ENCODE measurements around the gene ADAMTS18. TPM values are rescaled to one million over a fixed set of nuclear protein-coding genes. Genes with fewer than 3 reads are reported as not detected.

The ADAMTS18 gene
- polyA plus RNA-seq, 1 donor (not counting 4 experiments of a cell fraction or from before 2014, with no cell fraction given): not detected

GRCh38 chr16:77364770-77365169, 70.1 kb downstream of the ADAMTS18 start:
- TF ChIP-seq CTCF (optimal IDR thresholded peaks at IDR 0.05 in 1 of 3, IDR thresholded peaks at IDR 0.05 in 1 of 3, conservative IDR thresholded peaks at IDR 0.05 in 1 of 3; ENCODE audit: extremely low read depth in 1 of 3, insufficient read depth in 2 of 3, low read length in 3 of 3): no peak
- TF ChIP-seq EZH2 (IDR thresholded peaks at IDR 0.05; ENCODE audit: low read length): no peak
- H3K9ac ChIP-seq (ENCODE audit: control insufficient read depth, extremely low read depth, insufficient read depth, low read length): no peak overlapping the region
- no peaks in the 10 kb centered on the region for H3K79me2 ChIP-seq (ENCODE audit: control insufficient read depth, insufficient read depth, low read length)
- no peaks in the 10 kb centered on the region for H3K4me1 ChIP-seq (ENCODE audit: control insufficient read depth, extremely low read depth, insufficient read depth, low read length)
- no peak overlapping the region for H2AFZ ChIP-seq (ENCODE audit: control insufficient read depth, low read length)
- H3K4me3 ChIP-seq (ENCODE audit: control insufficient read depth in 2 of 3, extremely low read depth in 1 of 3, insufficient read depth in 2 of 3, low read depth in 1 of 3, low read length in 3 of 3): no peak overlapping the region
- H3K27ac ChIP-seq (ENCODE audit: control insufficient read depth, insufficient read depth, low read length): no peak overlapping the region
- dilution Hi-C loops (cut with MboI; ENCODE audit: extremely low pct_ligation_motif_present, low sequenced_read_pairs): no loop called here
- no peaks in the 10 kb centered on the region for H3K27me3 ChIP-seq (ENCODE audit: control insufficient read depth, extremely low read depth, insufficient read depth, low read length)
- FAIRE-seq (no peak), DNase-seq (ENCODE audit: low read depth, low spot score) (no peak)
- no peak overlapping the region for H3K4me2 ChIP-seq (ENCODE audit: control insufficient read depth, extremely low read depth, insufficient read depth, low read depth, low read length)
- H3K36me3 ChIP-seq (ENCODE audit: control insufficient read depth in 2 of 2, extremely low read depth in 1 of 2, insufficient read depth in 2 of 2, low read length in 2 of 2): no peaks in the 10 kb centered on the region
- no peaks in the 10 kb centered on the region for H3K9me3 ChIP-seq (ENCODE audit: control insufficient read depth, low read depth, low read length)
- no peaks in the 10 kb centered on the region for H3K9me1 ChIP-seq (ENCODE audit: control insufficient read depth, extremely low read depth, insufficient read depth, low read length)
- no peaks in the 10 kb centered on the region for H4K20me1 ChIP-seq (ENCODE audit: control insufficient read depth, extremely low read depth, insufficient read depth, low read length)

DNA sequence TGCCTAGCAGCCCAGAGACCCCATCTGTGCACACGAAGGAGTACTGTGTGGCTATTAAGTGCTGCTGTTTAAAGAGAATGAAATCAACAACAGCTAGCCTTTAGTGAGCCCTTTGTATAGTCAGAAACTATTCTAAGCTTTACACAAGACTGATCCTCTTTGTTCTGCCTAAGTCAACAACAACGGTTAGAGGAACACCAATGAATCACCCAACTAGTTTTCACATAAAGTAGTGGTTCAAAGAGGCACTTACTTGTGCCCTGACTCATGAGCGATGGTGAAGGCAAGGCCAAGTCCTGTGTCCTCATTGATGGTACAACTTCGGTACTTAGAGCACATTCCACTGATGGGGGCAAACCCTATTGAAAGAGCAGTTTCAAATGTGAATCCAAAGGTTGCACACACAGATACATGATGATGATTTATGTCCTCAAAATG, 75.8 kb downstream of the ADAMTS18 start:
- Histone ChIP-seq H3K9me1 (ENCODE audit: control insufficient read depth, extremely low read depth, insufficient read depth, low read length) (no peaks in the 10 kb centered on the region), H3K36me3 (ENCODE audit: control insufficient read depth in 2 of 2, extremely low read depth in 1 of 2, insufficient read depth in 2 of 2, low read length in 2 of 2) (no peaks in the 10 kb centered on the region), H3K4me1 (ENCODE audit: control insufficient read depth, extremely low read depth, insufficient read depth, low read length) (no peaks in the 10 kb centered on the region), H2AFZ (ENCODE audit: control insufficient read depth, low read length) (no peak overlapping the region), H3K27ac (ENCODE audit: control insufficient read depth, insufficient read depth, low read length) (no peak overlapping the region), H3K79me2 (ENCODE audit: control insufficient read depth, insufficient read depth, low read length) (no peaks in the 10 kb centered on the region), H3K4me2 (ENCODE audit: control insufficient read depth, extremely low read depth, insufficient read depth, low read depth, low read length) (no peak overlapping the region), H3K4me3 (ENCODE audit: control insufficient read depth in 2 of 3, extremely low read depth in 1 of 3, insufficient read depth in 2 of 3, low read depth in 1 of 3, low read length in 3 of 3) (no peak overlapping the region), H3K9me3 (ENCODE audit: control insufficient read depth, low read depth, low read length) (no peaks in the 10 kb centered on the region), H3K9ac (ENCODE audit: control insufficient read depth, extremely low read depth, insufficient read depth, low read length) (no peak overlapping the region), H4K20me1 (ENCODE audit: control insufficient read depth, extremely low read depth, insufficient read depth, low read length) (no peaks in the 10 kb centered on the region), H3K27me3 (ENCODE audit: control insufficient read depth, extremely low read depth, insufficient read depth, low read length) (no peaks in the 10 kb centered on the region)
- no peak for DNase-seq (ENCODE audit: low read depth, low spot score)
- TF ChIP-seq EZH2 (IDR thresholded peaks at IDR 0.05; ENCODE audit: low read length): no peak
- no peak for TF ChIP-seq CTCF (optimal IDR thresholded peaks at IDR 0.05 in 1 of 3, IDR thresholded peaks at IDR 0.05 in 1 of 3, conservative IDR thresholded peaks at IDR 0.05 in 1 of 3; ENCODE audit: extremely low read depth in 1 of 3, insufficient read depth in 2 of 3, low read length in 3 of 3)
- no peak for FAIRE-seq
- dilution Hi-C loops (cut with MboI; ENCODE audit: extremely low pct_ligation_motif_present, low sequenced_read_pairs): no loop called here
